ENCODE measurements around the gene BMPR1B.
"Not testable (repeated sequence)": the region's sequence is repeated elsewhere in the genome, so short reads cannot be mapped to it uniquely, and the experiment has no call there.

BMPR1B gene

GRCh38 chr4:95142932-95143331 is 385.2 kb downstream of the BMPR1B start:
- no peak for DNase-seq (ENCODE audit: low spot score)

DNA sequence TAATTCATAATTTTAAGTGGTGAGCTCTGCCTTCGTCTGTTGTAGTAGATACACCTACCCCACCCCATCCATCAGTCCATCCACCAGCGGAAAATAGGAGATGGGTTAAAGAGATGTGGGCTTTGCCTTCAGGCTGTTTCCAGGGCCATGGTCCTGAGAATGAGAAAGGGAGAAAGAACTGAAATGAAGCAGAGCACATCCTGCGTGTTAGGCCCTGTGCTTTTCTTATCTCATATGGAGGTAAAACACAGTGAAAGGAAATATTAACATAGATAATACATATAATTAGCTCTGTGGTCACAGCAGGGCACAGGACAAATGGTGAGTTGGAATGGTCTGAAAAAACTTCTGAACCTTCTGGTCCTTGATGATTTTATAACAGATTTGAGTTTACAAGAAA is 393.5 kb downstream of the BMPR1B start:
- no peak for DNase-seq (ENCODE audit: low spot score)

DNA sequence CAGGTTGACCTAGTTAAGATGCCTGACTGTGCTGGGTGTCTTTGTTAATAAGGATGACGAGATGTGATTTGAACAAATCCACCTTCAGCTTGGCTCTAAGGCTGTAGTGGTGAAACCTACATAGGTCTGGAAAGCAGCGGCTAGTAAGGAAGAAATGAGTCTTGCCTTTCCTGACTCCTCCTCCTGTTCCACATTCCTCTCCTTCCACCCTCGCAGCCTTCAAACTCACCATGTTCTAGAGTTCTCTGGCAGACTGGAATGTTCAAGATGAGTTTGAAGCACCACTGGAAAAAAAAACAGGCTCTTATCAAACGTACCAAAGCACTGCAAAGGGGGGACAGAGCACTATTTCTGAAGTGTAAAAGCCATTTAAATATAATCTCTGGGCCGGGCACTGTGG is 395.4 kb downstream of the BMPR1B start:
- DNase-seq (ENCODE audit: low spot score): no peak

GRCh38 chr4:95155759-95156451 is 398.1 kb downstream of the BMPR1B start:
- peak; percentile 44 for DNase-seq (ENCODE audit: low spot score)

- no peak for DNase-seq (ENCODE audit: low spot score)
These were observed 398.7 kb downstream of the BMPR1B start for GRCh38 chr4:95156452-95156765.

GRCh38 chr4:95157596-95157995 is 399.8 kb downstream of the BMPR1B start:
- DNase-seq (ENCODE audit: low spot score): no peak

DNA sequence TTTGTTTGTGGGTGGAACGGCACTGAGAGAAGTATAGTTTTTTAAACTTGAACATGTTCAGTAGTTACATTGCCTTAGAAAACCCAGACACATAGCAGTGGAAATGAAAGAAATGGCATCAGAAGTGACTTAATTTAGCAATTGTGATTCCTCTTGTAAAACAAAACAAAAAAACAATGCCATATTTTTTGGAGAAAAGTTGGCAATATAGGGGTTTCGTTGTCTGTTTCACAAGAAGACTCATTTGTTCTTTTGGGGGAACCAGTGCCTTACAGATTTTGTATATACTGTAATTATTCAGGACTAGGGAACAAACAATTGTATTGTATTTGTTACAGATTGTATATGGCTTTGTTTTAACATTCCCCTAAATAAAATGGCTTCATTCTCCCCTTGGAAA is 400.3 kb downstream of the BMPR1B start:
- no peak for DNase-seq (ENCODE audit: low spot score)

GRCh38 chr4:95158626-95159025 is 400.9 kb downstream of the BMPR1B start:
- DNase-seq (ENCODE audit: low spot score): no peak

DNA sequence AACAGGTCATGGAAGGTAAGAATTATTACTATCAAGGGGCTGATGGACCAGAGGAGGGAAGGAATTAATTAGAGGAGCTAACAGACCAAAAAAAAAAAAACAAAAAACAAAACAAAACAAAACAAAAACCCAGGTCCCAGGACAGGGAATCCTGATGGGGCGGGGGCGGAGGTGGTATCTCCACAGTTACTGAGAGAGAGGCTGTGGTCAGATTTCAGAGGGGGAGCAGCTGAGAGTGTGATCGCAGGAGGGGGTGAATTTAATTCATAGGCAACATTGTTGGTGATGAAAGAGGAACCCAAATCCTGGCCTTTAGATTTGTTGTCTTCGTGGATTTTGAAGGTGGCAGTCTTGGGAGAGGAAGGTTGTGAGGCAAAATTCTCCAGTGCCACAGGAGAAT is 401.6 kb downstream of the BMPR1B start:
- no peak for DNase-seq (ENCODE audit: low spot score)

DNA sequence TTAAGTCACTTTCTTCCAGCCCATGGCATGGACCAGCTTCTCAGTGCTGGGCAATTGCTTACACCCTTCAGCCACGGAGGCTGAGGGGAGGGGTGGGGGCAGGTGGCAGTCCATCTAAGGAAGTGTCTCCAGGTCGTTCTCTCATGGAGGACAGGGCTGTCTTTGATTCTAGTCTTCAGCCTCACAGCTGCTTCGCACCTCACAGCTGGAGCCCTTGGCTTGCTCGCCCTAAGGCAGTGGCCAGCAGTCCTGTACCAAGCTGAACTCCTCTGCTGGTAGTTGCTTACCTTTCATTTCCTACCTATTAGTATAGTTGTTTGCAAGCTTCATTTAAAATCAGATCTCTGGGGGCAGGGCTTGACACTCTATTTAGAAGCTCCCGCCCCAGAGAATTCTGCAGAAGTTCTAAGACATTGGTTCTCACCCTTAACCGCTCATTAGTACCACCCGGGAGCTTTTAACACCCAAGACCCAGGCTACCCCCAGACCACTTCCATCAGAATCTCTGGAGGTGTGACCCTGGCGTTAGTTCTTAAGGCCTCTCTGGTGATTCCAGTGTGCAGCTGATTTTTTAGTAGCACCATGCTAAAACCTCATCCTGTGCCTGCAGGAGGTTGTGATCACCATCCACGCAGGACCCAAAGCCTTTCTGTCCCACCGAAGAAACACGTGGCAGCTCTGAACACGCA is 404.2 kb downstream of the BMPR1B start:
- DNase-seq (ENCODE audit: low spot score): no peak

DNA sequence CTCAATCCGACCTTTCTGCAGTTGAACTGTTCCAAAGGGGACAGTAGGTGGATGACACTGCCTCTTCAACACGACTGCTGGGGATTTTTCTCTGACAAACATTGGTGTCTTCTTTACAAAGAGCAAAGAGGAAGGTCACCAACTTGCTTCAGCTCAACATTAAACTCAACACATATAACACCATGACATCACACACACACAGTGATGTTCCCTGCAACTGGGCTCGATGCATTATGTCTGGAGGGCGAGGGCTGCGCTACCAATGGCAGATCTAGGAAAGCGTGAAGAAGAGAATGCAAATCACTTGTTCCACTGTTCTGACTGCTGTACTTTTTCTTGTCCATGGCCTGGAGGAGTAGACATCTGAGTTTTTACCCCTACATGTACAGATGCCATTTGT is 405.1 kb downstream of the BMPR1B start:
- DNase-seq (ENCODE audit: low spot score): no peak

- peak; percentile 78 for DNase-seq (ENCODE audit: low spot score)
These were observed 408.3 kb downstream of the BMPR1B start for GRCh38 chr4:95165926-95166524.

DNA sequence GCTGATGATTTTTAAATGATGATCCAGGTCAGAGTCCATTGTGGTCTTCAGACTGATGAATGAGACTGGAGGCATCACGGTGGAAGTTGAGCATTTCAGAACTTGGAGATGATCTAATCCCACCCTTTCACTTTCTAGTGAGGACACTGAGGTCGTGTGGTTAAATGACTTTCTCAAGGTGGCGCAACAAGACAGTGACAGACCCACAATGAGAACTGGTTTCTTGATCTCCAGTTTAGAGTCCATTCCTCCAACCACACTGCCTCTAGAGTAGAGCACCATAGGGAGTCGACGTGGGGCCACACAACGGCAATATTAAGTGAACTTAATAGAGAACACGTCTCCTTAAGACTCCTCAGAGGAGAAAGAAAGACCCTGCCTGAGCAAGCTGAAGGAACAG is 410.1 kb downstream of the BMPR1B start:
- DNase-seq (ENCODE audit: low spot score): no peak

DNA sequence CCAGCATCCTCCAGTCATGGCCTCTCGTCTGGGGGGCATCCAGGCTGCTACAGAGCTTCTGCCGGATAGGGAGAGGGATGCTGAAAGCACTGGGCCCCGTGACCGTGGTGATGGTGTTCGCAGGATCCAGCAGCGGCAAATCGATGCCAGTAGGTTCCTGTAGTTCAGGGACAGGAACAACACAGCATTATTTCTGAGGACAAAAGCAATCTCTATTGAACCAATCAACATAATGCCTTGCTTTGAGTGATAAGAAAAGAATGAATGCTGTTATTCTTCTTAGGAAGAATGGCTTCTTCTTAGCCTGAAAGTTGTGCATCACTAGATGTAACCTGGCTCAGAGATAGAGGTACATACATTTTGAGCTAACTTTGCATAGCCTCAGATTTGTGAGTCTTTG is 412.4 kb downstream of the BMPR1B start:
- DNase-seq (ENCODE audit: low spot score): no peak

- not testable (repeated sequence) for DNase-seq (ENCODE audit: low spot score)
These were observed 413.6 kb downstream of the BMPR1B start for GRCh38 chr4:95171377-95171776.

DNA sequence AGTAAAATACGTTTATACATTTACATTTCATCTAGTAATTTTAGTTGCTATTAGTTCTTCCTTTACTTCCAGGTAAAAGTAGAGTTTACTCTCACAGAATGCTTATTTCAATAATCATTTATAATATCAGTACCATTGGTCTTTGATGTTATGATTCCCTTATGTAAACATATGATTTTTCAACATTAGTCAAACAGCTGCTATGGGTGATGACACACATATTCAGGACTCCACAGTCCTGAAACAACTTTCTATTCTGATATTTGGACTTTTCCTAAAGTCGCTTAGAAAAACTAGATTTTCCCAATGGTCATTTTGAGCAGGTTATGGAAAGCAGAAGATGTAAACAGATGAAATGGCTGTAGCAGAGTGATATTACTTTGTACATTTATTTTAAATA is 421.2 kb downstream of the BMPR1B start:
- DNase-seq (ENCODE audit: low spot score): no peak

- no peak for DNase-seq (ENCODE audit: low spot score)
These were observed 422.9 kb downstream of the BMPR1B start for GRCh38 chr4:95180531-95181242.

GRCh38 chr4:95181243-95181995 is 423.7 kb downstream of the BMPR1B start:
- peak; percentile 38 for DNase-seq (ENCODE audit: low spot score)

- DNase-seq (ENCODE audit: low spot score): no peak
These were observed 424.2 kb downstream of the BMPR1B start for GRCh38 chr4:95181996-95182306.

DNA sequence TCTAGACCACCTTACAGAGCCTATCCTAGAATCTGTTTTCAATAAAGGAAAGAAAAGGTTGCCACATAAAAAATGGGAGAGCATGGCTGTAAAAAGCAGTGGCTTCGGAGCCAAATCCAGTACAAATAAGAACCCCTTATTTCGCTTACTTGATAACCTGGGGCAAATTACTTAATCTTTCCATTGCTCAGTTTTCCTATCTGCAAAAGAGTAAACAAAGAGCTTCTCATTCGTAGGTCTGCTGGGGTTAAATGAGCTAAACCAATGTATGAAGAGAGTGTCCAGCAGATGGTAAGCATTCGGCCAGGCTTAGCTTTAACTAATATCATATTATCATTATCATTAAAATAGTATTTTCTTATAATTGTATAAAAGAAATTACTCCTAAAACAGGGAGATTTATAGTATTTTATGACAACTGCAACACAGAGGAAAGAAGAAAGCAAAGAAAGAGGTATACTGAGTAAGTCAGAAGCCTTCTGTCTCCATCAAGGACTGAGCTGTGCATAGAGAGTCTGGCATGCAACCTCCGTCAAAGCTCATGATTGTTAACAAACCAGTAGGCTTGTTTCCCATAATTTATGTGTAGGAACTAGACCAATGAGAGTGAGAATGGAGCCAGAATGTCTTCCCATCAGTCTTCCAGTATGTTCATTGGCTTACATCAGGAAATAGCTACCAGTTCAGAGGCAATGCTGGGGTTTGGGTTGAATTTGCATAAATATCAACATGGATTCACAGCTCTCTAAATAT is 426.1 kb downstream of the BMPR1B start:
- DNase-seq (ENCODE audit: low spot score): no peak

- DNase-seq (ENCODE audit: low spot score): no peak
These were observed 428.9 kb downstream of the BMPR1B start for GRCh38 chr4:95186666-95187065.
